ENCODE measurements around the gene DPY19L2.
"Not testable (repeated sequence)": the region's sequence is repeated elsewhere in the genome, so short reads cannot be mapped to it uniquely, and the experiment has no call there.

Gene DPY19L2

GRCh38 chr12:63668028-63668799 is at the start of gene DPY19L2:
TSS of gene DPY19L2 (minus strand) at chr12:63668493. CDS start at chr12:63668393, 100 bp downstream.
- H3K4me3 ChIP-seq (ENCODE audit: control insufficient read depth, low read depth, low read length): peak within 1 kb of the TSS; percentile 55
- peak; percentile 15 for DNase-seq (ENCODE audit: low read depth)
- TF ChIP-seq CTCF (conservative IDR thresholded peaks at IDR 0.05; ENCODE audit: control insufficient read depth, insufficient read depth, low read depth, low read length): no peak

GRCh38 chr12:63716891-63717290 is 48.6 kb upstream of the DPY19L2 start:
- DNase-seq (ENCODE audit: low read depth); H3K4me3 ChIP-seq (ENCODE audit: control insufficient read depth, low read depth, low read length): not testable (repeated sequence)

GRCh38 chr12:63715107-63715625 is 46.9 kb upstream of the DPY19L2 start:
- H3K4me3 ChIP-seq (ENCODE audit: control insufficient read depth, low read depth, low read length); DNase-seq (ENCODE audit: low read depth): not testable (repeated sequence)

- not testable (repeated sequence) for DNase-seq (ENCODE audit: low read depth)
These were observed 46.1 kb upstream of the DPY19L2 start for GRCh38 chr12:63714409-63714808.

GRCh38 chr12:63713681-63714075 is 45.4 kb upstream of the DPY19L2 start:
- H3K4me3 ChIP-seq (ENCODE audit: control insufficient read depth, low read depth, low read length); DNase-seq (ENCODE audit: low read depth): not testable (repeated sequence)

More at GRCh38 chr12:63714409-63714808, 46.1 kb upstream of the DPY19L2 start:
- not testable (repeated sequence) for H3K4me3 ChIP-seq (ENCODE audit: control insufficient read depth, low read depth, low read length)

GRCh38 chr12:63712979-63713680 is 44.8 kb upstream of the DPY19L2 start:
- not testable (repeated sequence) for H3K4me3 ChIP-seq (ENCODE audit: control insufficient read depth, low read depth, low read length); DNase-seq (ENCODE audit: low read depth)

GRCh38 chr12:63712376-63712974 is 44.2 kb upstream of the DPY19L2 start:
- DNase-seq (ENCODE audit: low read depth); H3K4me3 ChIP-seq (ENCODE audit: control insufficient read depth, low read depth, low read length): not testable (repeated sequence)

- peak; percentile 28 for DNase-seq (ENCODE audit: low read depth)
- H3K4me3 ChIP-seq (ENCODE audit: control insufficient read depth, low read depth, low read length): not testable (repeated sequence)
These were observed 43.0 kb upstream of the DPY19L2 start for GRCh38 chr12:63711339-63711738.

GRCh38 chr12:63706336-63706735 is 38.0 kb upstream of the DPY19L2 start:
- no peak overlapping the region for H3K4me3 ChIP-seq (ENCODE audit: control insufficient read depth, low read depth, low read length)
- DNase-seq (ENCODE audit: low read depth): no peak
- TF ChIP-seq CTCF (conservative IDR thresholded peaks at IDR 0.05; ENCODE audit: control insufficient read depth, insufficient read depth, low read depth, low read length): no peak

GRCh38 chr12:63699678-63700382 is 31.5 kb upstream of the DPY19L2 start:
- DNase-seq (ENCODE audit: low read depth); H3K4me3 ChIP-seq (ENCODE audit: control insufficient read depth, low read depth, low read length): not testable (repeated sequence)

GRCh38 chr12:63699011-63699410 is 30.7 kb upstream of the DPY19L2 start:
- not testable (repeated sequence) for H3K4me3 ChIP-seq (ENCODE audit: control insufficient read depth, low read depth, low read length); DNase-seq (ENCODE audit: low read depth)

- DNase-seq (ENCODE audit: low read depth); H3K4me3 ChIP-seq (ENCODE audit: control insufficient read depth, low read depth, low read length): not testable (repeated sequence)
These were observed 22.5 kb upstream of the DPY19L2 start for GRCh38 chr12:63690837-63691236.

GRCh38 chr12:63689141-63689540 is 20.8 kb upstream of the DPY19L2 start:
- DNase-seq (ENCODE audit: low read depth); H3K4me3 ChIP-seq (ENCODE audit: control insufficient read depth, low read depth, low read length): not testable (repeated sequence)

- DNase-seq (ENCODE audit: low read depth); H3K4me3 ChIP-seq (ENCODE audit: control insufficient read depth, low read depth, low read length): not testable (repeated sequence)
These were observed 18.3 kb upstream of the DPY19L2 start for GRCh38 chr12:63686623-63687022.

GRCh38 chr12:63685789-63686188 is 17.5 kb upstream of the DPY19L2 start:
- not testable (repeated sequence) for H3K4me3 ChIP-seq (ENCODE audit: control insufficient read depth, low read depth, low read length); DNase-seq (ENCODE audit: low read depth)
